Hepatocyte (in vitro differentiated cells): ENCODE data around the gene MTHFD1L. TPM values are rescaled to one million over a fixed set of nuclear protein-coding genes. Genes with fewer than 3 reads are reported as not detected.

Experiments
- DNase-seq: peaks from one replicate; pipeline ENCODE4 v3.0.0-alpha.2; 2016; ENCODE audit warnings: low spot score
- H2AFZ ChIP-seq: fragments of 200-600 bp; sonication (generic); 2 replicates; pipeline ENCODE4 v1.6.0; 2016; ENCODE audit warnings: antibody characterized with exemption, mild to moderate bottlenecking
- H3K27ac ChIP-seq: fragments of 200-600 bp; sonication (generic); 2 replicates; pipeline ENCODE4 v1.5.1; 2016; ENCODE audit warnings: mild to moderate bottlenecking
- H3K27me3 ChIP-seq: fragments of 200-600 bp; sonication (generic); 2 replicates; pipeline ENCODE4 v1.6.1; 2016
- H3K36me3 ChIP-seq: fragments of 200-600 bp; sonication (generic); replicated peaks from 2 replicates; pipeline ENCODE4 v1.5.1; 2016; ENCODE audit warnings: low read depth; ENCODE audit not compliant: insufficient read depth
- H3K4me1 ChIP-seq: fragments of 200-600 bp; sonication (generic); 2 replicates; pipeline ENCODE4 v1.5.1; 2016; ENCODE audit warnings: mild to moderate bottlenecking, moderate library complexity; ENCODE audit not compliant: insufficient read depth
- H3K4me2 ChIP-seq: fragments of 200-600 bp; sonication (generic); 2 replicates; pipeline ENCODE4 v1.6.0; 2016
- H3K4me3 ChIP-seq: fragments of 200-600 bp; sonication (generic); 2 replicates; pipeline ENCODE4 v1.5.1; 2016; ENCODE audit warnings: mild to moderate bottlenecking
- H3K79me2 ChIP-seq: fragments of 200-600 bp; sonication (generic); 2 replicates; pipeline ENCODE4 v1.6.0; 2017; ENCODE audit warnings: mild to moderate bottlenecking
- H3K9me2 ChIP-seq: fragments of 200-600 bp; sonication (generic); replicated peaks from 2 replicates; pipeline ENCODE4 v1.6.0; 2017; ENCODE audit warnings: mild to moderate bottlenecking; ENCODE audit not compliant: insufficient read depth
- H3K9me3 ChIP-seq: fragments of 200-600 bp; sonication (generic); 2 replicates; pipeline ENCODE4 v1.5.1; 2016; ENCODE audit warnings: low read depth, mild to moderate bottlenecking
- H4K20me1 ChIP-seq: fragments of 200-600 bp; sonication (generic); 2 replicates; pipeline ENCODE4 v1.6.0; 2016; ENCODE audit warnings: mild to moderate bottlenecking; ENCODE audit not compliant: insufficient read depth, poor library complexity, severe bottlenecking
- EZH2 ChIP-seq: fragments of 200-600 bp; sonication (generic); IDR thresholded peaks from 2 replicates; pipeline ENCODE4 v1.6.1; 2016; ENCODE audit warnings: antibody characterized with exemption, mild to moderate bottlenecking, borderline replicate concordance
- EZH2phosphoT487 ChIP-seq: fragments of 200-600 bp; sonication (generic); IDR thresholded peaks from one replicate; pipeline ENCODE4 v1.6.1; 2018; ENCODE audit warnings: antibody characterized with exemption, mild to moderate bottlenecking, low read depth, moderate library complexity; ENCODE audit not compliant: unreplicated experiment, severe bottlenecking
- WGBS: methylation state at CpG from one replicate; pipeline ENCODE4 v1.1.6; 2016; ENCODE audit warnings: low lambda C conversion rate; ENCODE audit errors: missing lambda C conversion rate; 5-methylcytosine and 5-hydroxymethylcytosine counted together
- polyA plus RNA-seq: library from polyadenylated mRNA; unstranded; fragments of >200 nt; fragmentation: Nextera tagmentation; extraction: Ambion mirVana; gene quantifications from 2 replicates; pipeline ENCODE4 v1.2.1, GENCODE V29; 2016
- total RNA-seq: library from RNA; depleted of rRNA; stranded (reverse); fragments of >200 nt; gene quantifications from 2 replicates; pipeline ENCODE4 v1.2.3, GENCODE V29; 2014
- TF ChIP-seq, protein P1 (sequence below): fragments of 200-600 bp; sonication (generic); IDR thresholded peaks from 2 replicates; pipeline ENCODE4 v1.5.1; 2016; ENCODE audit warnings: antibody characterized with exemption, mild to moderate bottlenecking; ENCODE audit not compliant: poor library complexity

The MTHFD1L gene
- total and polyA plus RNA-seq, 2 experiments from 2014 or later, result 28.4 to 30.8 TPM

DNA sequence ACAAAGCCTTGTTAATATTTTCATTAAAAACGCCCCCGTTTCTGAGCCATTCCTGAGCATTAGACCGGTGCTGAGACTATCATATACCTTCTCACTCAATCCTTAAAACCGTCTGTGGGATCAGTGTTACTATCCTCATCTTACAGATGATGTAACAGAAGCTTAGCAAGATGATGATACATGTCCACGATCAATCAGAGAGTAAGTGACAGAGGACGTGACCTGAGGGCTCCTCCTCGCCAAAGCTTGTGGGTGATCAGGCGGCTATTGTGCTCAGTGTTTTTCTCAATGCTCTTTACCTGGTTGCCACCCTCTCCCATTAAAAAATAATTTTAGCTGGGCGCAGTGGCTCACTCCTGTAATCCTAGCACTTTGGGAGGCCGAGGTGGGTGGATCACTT lies 113.1 kb downstream of the MTHFD1L start:
- no peak overlapping the region for H3K27ac ChIP-seq
- 88% methylated on average over 10 of the region's 10 CpGs for WGBS

DNA sequence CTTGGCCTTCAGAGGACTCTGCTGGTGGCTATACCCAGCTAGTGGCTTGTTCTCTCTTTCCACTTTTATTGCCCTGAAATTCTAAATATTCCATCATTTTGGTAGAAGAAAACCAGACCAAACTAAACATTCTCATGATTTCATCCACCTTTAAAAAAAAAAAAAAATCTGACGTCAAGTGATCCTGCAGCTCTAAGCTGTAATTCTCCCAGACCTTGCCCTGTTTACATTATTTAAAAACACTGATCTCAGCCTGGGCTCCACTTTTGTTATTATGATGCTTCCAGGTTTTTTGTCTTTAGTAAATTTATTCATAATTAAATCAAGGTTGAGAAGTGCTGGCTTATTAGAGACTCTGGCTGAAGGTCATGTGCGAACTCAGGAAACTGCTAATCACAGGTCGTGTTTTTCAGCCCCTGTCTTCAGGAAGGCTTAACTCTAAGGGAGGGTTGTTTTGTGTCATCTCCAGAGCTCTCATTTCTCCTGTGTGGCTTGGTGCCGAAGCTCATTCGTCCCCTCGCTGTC lies 114.4 kb downstream of the MTHFD1L start:
- DNase-seq, result no peak

More for the DNA sequence above, 113.1 kb downstream of the MTHFD1L start:
- TF ChIP-seq EZH2, result no peak
- TF ChIP-seq EZH2phosphoT487, result no peak
- TF ChIP-seq, protein P1, sequence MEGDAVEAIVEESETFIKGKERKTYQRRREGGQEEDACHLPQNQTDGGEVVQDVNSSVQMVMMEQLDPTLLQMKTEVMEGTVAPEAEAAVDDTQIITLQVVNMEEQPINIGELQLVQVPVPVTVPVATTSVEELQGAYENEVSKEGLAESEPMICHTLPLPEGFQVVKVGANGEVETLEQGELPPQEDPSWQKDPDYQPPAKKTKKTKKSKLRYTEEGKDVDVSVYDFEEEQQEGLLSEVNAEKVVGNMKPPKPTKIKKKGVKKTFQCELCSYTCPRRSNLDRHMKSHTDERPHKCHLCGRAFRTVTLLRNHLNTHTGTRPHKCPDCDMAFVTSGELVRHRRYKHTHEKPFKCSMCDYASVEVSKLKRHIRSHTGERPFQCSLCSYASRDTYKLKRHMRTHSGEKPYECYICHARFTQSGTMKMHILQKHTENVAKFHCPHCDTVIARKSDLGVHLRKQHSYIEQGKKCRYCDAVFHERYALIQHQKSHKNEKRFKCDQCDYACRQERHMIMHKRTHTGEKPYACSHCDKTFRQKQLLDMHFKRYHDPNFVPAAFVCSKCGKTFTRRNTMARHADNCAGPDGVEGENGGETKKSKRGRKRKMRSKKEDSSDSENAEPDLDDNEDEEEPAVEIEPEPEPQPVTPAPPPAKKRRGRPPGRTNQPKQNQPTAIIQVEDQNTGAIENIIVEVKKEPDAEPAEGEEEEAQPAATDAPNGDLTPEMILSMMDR, result no peak
- no peaks in the 10 kb centered on the region for H3K9me3 ChIP-seq
- H3K36me3 ChIP-seq, result no peaks in the 10 kb centered on the region
- no peak overlapping the region for H3K4me3 ChIP-seq
- DNase-seq, result no peak
- H3K9me2 ChIP-seq, result no peaks in the 10 kb centered on the region
- H3K79me2 ChIP-seq, result no peaks in the 10 kb centered on the region
- no peaks in the 10 kb centered on the region for H3K27me3 ChIP-seq
- no peak overlapping the region for H3K4me2 ChIP-seq
- H4K20me1 ChIP-seq, result no peaks in the 10 kb centered on the region
- no peak overlapping the region for H2AFZ ChIP-seq
- no peaks in the 10 kb centered on the region for H3K4me1 ChIP-seq

DNA sequence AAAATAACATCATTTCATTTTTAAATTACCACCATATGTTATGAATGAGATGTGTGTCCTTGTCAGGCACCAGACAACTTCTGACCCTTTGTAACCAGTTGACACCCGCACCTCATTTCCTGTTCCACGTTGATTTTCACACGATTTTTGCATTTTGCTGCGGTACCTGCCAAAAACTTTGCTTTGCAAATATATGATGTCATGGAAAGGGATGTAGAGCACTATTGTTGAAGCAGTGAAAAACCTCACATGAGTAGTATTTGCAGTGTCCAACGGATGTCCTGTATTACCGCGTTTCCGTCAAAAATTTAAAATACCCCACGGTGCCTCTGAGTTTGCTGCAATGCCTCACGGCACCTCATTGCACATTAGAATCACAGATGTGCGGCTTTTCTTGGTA lies 115.6 kb downstream of the MTHFD1L start:
- H3K27me3 ChIP-seq, result no peaks in the 10 kb centered on the region
- 96% methylated on average over 11 of the region's 11 CpGs for WGBS
- no peak for TF ChIP-seq EZH2
- TF ChIP-seq, protein P1, result no peak
- no peak for TF ChIP-seq EZH2phosphoT487
- H3K9me3 ChIP-seq, result no peaks in the 10 kb centered on the region
- no peaks in the 10 kb centered on the region for H4K20me1 ChIP-seq
- no peaks in the 10 kb centered on the region for H3K4me1 ChIP-seq
- no peak overlapping the region for H3K4me3 ChIP-seq
- no peak for DNase-seq
- no peaks in the 10 kb centered on the region for H3K79me2 ChIP-seq
- no peak overlapping the region for H2AFZ ChIP-seq
- no peaks in the 10 kb centered on the region for H3K36me3 ChIP-seq
- H3K4me2 ChIP-seq, result no peak overlapping the region
- H3K9me2 ChIP-seq, result no peaks in the 10 kb centered on the region
- no peak overlapping the region for H3K27ac ChIP-seq

More for the DNA sequence above, 114.4 kb downstream of the MTHFD1L start:
- H3K27me3 ChIP-seq, result no peaks in the 10 kb centered on the region
- no peaks in the 10 kb centered on the region for H3K9me2 ChIP-seq
- H3K79me2 ChIP-seq, result no peaks in the 10 kb centered on the region
- H3K4me2 ChIP-seq, result no peak overlapping the region
- TF ChIP-seq, protein P1, result no peak
- TF ChIP-seq EZH2 (no peak), EZH2phosphoT487 (no peak)
- WGBS, result 85% methylated on average over 6 of the region's 6 CpGs
- peak overlapping the region; percentile 44 for H3K27ac ChIP-seq
- no peaks in the 10 kb centered on the region for H4K20me1 ChIP-seq
- H3K4me1 ChIP-seq, result no peaks in the 10 kb centered on the region
- H3K9me3 ChIP-seq, result no peaks in the 10 kb centered on the region
- H2AFZ ChIP-seq, result no peak overlapping the region
- H3K4me3 ChIP-seq, result no peak overlapping the region
- H3K36me3 ChIP-seq, result no peaks in the 10 kb centered on the region
